NB4 (cell line): ENCODE data around the gene ARHGAP33.

ENCODE experiments used
- POLR2A ChIP-seq: IDR thresholded peaks from 2 replicates; pipeline ENCODE4 v1.6.1; 2011; ENCODE audit warnings: mild to moderate bottlenecking; ENCODE audit not compliant: insufficient read length; ENCODE audit errors: extremely low read depth
- TF ChIP-seq, protein P1 (sequence below): IDR thresholded peaks from one replicate; pipeline ENCODE4 v1.5.1; 2012; ENCODE audit warnings: low read depth, low read length

DNA sequence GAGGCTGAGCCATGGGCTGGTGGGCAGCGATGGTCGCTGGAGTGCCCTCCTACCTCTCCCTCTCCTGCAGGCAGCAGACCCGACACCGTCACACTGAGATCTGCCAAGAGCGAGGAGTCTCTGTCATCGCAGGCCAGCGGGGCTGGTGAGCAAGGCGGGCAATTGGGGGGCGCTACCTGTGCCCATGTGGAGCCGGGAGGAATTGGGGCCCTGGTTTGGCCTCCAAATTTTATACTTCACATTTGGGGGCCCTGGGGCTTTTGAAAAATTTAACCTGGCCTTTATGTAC is 9.9 kb downstream of the ARHGAP33 start:
- TF ChIP-seq, protein P1, sequence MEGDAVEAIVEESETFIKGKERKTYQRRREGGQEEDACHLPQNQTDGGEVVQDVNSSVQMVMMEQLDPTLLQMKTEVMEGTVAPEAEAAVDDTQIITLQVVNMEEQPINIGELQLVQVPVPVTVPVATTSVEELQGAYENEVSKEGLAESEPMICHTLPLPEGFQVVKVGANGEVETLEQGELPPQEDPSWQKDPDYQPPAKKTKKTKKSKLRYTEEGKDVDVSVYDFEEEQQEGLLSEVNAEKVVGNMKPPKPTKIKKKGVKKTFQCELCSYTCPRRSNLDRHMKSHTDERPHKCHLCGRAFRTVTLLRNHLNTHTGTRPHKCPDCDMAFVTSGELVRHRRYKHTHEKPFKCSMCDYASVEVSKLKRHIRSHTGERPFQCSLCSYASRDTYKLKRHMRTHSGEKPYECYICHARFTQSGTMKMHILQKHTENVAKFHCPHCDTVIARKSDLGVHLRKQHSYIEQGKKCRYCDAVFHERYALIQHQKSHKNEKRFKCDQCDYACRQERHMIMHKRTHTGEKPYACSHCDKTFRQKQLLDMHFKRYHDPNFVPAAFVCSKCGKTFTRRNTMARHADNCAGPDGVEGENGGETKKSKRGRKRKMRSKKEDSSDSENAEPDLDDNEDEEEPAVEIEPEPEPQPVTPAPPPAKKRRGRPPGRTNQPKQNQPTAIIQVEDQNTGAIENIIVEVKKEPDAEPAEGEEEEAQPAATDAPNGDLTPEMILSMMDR: no peak
- no peak for TF ChIP-seq POLR2A
